Colonic mucosa (tissue), 4 donors: Measurements from ENCODE around the gene CYSTM1. TPM values are rescaled to one million over a fixed set of nuclear protein-coding genes. Genes with fewer than 3 reads are reported as not detected.

Experiments
- DNase-seq: peaks from one replicate; pipeline ENCODE4 v3.0.0-alpha.2; 2020
- H3K27ac ChIP-seq: fragments of 200-600 bp; one replicate; pipeline ENCODE4 v1.8.0; 2021
- H3K27me3 ChIP-seq: fragments of 200-600 bp; one replicate; pipeline ENCODE4 v1.8.0; 2021
- H3K36me3 ChIP-seq: fragments of 200-600 bp; one replicate; pipeline ENCODE4 v1.8.0; 2021
- H3K4me1 ChIP-seq: fragments of 200-600 bp; one replicate; pipeline ENCODE4 v1.8.0; 2021; ENCODE audit warnings: mild to moderate bottlenecking
- H3K4me3 ChIP-seq: fragments of 200-600 bp; one replicate; pipeline ENCODE4 v1.8.0; 2021
- H3K9ac ChIP-seq, 2 donors: one replicate each; pipeline ENCODE4 v1.7.0; 2013; ENCODE audit warnings: control low read depth in 2 of 2, low read depth in 2 of 2, low read length in 2 of 2
- H3K9me3 ChIP-seq: fragments of 200-600 bp; one replicate; pipeline ENCODE4 v1.8.0; 2021
- intact Hi-C: fragments of 100-400 bp; cut with DNase I; formaldehyde crosslinking; loops from one replicate; pipeline ENCODE4 v1.14.1; 2022
- total RNA-seq, 2 donors: library from RNA; stranded (reverse); fragmentation: NEBNext Ultra II Directional in 1 of 2; extraction: Animal tissue kit (Norgen Biotek cat#: 25700) in 1 of 2; gene quantifications; one replicate each; pipeline ENCODE4 v1.2.1, GENCODE V29; 2021
- TF ChIP-seq, protein P1 (sequence below): fragments of 200-600 bp; IDR thresholded peaks from one replicate; pipeline ENCODE4 v1.8.0; 2022; ENCODE audit warnings: antibody characterized with exemption, mild to moderate bottlenecking
- donor health status: healthy.
- donor health status: DM: no; HTN: no; CAD: no.
- donor health status: DM: no; HTN: no; CAD: no.

Gene CYSTM1
- total RNA-seq, 2 donors from 2014 or later, result 205 TPM

DNA sequence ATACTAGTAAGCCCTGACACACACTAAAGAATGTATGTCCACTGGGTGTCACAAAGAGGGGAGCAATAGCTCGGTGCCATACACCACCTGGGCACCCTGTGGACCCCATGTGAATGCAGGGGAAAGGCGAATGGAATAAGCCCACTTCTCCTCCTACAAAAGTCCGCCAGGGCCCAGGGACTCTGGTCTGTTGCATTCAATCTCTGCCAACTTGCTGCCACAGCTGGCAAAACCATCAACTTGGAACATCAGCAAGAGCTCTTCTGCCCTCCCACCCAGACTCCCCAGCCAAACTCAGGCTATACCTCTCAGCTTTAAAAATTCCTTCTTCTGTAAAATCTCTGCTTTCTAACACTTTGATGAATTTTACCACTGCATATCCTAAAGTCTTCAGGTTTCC, 73.4 kb downstream of the CYSTM1 start:
- H3K9ac ChIP-seq, result no peak overlapping the region
- no peak for DNase-seq
- TF ChIP-seq, protein P1, sequence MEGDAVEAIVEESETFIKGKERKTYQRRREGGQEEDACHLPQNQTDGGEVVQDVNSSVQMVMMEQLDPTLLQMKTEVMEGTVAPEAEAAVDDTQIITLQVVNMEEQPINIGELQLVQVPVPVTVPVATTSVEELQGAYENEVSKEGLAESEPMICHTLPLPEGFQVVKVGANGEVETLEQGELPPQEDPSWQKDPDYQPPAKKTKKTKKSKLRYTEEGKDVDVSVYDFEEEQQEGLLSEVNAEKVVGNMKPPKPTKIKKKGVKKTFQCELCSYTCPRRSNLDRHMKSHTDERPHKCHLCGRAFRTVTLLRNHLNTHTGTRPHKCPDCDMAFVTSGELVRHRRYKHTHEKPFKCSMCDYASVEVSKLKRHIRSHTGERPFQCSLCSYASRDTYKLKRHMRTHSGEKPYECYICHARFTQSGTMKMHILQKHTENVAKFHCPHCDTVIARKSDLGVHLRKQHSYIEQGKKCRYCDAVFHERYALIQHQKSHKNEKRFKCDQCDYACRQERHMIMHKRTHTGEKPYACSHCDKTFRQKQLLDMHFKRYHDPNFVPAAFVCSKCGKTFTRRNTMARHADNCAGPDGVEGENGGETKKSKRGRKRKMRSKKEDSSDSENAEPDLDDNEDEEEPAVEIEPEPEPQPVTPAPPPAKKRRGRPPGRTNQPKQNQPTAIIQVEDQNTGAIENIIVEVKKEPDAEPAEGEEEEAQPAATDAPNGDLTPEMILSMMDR, result no peak
- no peaks in the 10 kb centered on the region for H3K27me3 ChIP-seq
- H3K9me3 ChIP-seq, result no peaks in the 10 kb centered on the region
- H3K4me1 ChIP-seq, result no peaks in the 10 kb centered on the region
- intact Hi-C loops, result no loop called here
- no peaks in the 10 kb centered on the region for H3K36me3 ChIP-seq
- no peak overlapping the region for H3K27ac ChIP-seq
- H3K4me3 ChIP-seq, result no peak overlapping the region

DNA sequence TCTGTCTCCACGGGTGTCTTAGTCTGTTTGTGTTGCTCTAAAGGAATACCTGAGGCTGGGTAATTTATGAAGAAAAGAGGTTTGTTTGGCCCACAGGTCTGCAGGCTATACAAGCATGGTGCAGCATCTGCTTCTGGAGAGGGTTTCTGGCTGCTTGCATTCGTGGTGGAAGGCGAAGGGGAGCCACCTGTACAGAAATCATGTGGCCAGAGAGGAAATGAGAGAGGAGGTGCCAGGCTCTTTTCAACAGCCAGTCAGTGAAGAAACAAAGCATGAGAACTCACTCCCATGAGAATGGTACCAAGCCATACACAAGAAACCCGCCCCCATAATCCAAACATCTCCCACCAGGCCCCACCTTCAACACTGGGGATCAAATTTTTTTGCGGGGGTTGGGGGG, 74.5 kb downstream of the CYSTM1 start:
- intact Hi-C loops, result no loop called here
- Histone ChIP-seq H3K27ac (no peak overlapping the region), H3K4me3 (no peak overlapping the region), H3K9ac (no peak overlapping the region), H3K4me1 (peaks cover 3% of the 10 kb centered on the region), H3K9me3 (no peaks in the 10 kb centered on the region), H3K27me3 (no peaks in the 10 kb centered on the region), H3K36me3 (no peaks in the 10 kb centered on the region)
- TF ChIP-seq, protein P1, result no peak
- no peak for DNase-seq

DNA sequence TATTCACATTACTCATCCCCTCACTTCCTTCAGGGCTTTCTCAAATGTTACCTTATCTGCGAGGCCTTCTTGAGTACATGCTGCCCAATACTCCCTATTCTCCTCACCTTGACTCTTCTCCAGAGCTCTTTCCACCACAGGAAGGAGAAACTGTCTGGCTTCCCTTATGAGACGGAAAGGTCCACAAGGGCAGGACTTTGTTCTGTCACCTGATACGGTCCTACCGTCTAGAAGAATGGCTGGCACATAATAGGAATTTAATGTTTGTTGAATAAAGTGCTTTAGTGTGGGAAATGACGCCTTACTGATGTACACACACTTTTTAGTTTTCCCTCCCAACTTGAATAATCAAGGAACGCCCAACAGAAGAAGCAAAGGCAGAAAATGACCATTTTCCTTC, 75.4 kb downstream of the CYSTM1 start:
- no peak for DNase-seq

DNA sequence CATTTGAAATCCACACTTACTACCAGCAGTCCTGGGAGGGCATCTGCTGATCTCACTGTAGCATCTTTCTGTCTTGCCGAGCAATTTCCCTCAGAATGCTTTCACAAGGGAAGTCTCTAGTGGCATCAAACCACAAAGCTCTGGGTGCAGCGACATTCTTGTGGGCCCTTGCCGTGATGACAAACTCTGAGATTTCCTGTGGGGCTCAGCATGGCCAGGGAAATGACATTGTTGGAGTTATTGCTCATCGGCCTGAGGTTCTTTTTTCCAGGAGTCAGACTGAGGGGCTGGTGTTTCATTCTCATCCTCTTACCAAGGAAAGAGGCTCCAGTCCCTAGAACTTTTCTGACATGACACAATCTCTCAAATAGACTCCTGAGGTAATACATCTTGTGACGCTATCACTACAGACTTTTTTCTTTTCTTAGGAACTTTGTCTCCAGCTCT, 76.6 kb downstream of the CYSTM1 start:
- H3K9me3 ChIP-seq, result no peaks in the 10 kb centered on the region
- no peaks in the 10 kb centered on the region for H3K36me3 ChIP-seq
- no peak overlapping the region for H3K4me3 ChIP-seq
- no peaks in the 10 kb centered on the region for H3K27me3 ChIP-seq
- H3K9ac ChIP-seq, result no peak overlapping the region
- intact Hi-C loops, result no loop called here
- TF ChIP-seq, protein P1, result no peak
- no peak for DNase-seq
- H3K4me1 ChIP-seq, result peaks cover 3% of the 10 kb centered on the region
- no peak overlapping the region for H3K27ac ChIP-seq

More for the DNA sequence above, 75.4 kb downstream of the CYSTM1 start:
- H3K4me3 ChIP-seq, result no peak overlapping the region
- no peak overlapping the region for H3K27ac ChIP-seq
- H3K4me1 ChIP-seq, result peaks cover 3% of the 10 kb centered on the region
- no peak overlapping the region for H3K9ac ChIP-seq
- H3K27me3 ChIP-seq, result no peaks in the 10 kb centered on the region
- TF ChIP-seq, protein P1, result no peak
- no peaks in the 10 kb centered on the region for H3K9me3 ChIP-seq
- intact Hi-C loops, result no loop called here
- H3K36me3 ChIP-seq, result no peaks in the 10 kb centered on the region

DNA sequence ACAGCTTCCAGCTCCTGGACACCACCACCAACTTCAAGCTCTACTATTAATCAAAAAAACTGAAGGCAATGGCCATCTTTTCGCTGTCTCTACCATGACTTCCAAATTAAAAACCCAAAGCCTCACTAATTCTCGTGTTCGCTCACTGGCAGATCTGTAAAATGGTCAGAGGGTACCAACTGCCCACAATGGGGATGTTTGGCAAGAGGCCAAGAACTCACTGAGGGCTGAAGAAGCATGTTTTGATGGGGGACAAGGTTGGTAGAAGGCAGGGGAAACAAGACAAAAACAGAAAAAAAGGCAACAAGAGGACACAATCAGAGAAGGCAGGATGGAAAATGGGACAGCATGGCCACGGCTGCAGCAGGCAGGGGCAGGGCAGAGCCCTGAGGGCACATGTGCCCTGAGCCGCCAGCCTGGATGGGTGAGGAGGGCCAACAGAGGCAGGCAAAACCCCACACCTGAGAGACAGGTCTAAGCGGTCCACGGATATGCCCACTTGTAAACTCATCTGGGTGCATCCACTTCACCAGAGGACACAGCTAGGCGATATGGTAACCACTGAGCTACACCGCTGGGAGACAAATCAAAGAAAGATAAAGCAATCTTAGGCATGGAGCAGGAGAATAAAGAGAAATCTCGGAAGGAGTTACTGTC, 77.6 kb downstream of the CYSTM1 start:
- DNase-seq, result no peak
- Histone ChIP-seq H3K9ac (no peak overlapping the region), H3K36me3 (no peaks in the 10 kb centered on the region), H3K27me3 (no peaks in the 10 kb centered on the region), H3K27ac (no peak overlapping the region), H3K9me3 (no peaks in the 10 kb centered on the region), H3K4me1 (peaks cover 3% of the 10 kb centered on the region), H3K4me3 (no peak overlapping the region)
- intact Hi-C loops, result no loop called here
- TF ChIP-seq, protein P1, result no peak
